HS-27A (cell line): ENCODE data around the gene COMMD4.
"Not testable (repeated sequence)": the region's sequence is repeated elsewhere in the genome, so short reads cannot be mapped to it uniquely, and the experiment has no call there.

Source experiments
- DNase-seq: peaks from one replicate; pipeline ENCODE4 v3.0.0-alpha.2; 2012; ENCODE audit warnings: low read depth, missing footprints

Gene COMMD4

GRCh38 chr15:75335705-75336355 lies at the start of gene COMMD4:
Gene COMMD4, plus strand, starts transcription at chr15:75336063. Its CDS starts 27 bp downstream, at chr15:75336090.
- peak; percentile 92 for DNase-seq

DNA sequence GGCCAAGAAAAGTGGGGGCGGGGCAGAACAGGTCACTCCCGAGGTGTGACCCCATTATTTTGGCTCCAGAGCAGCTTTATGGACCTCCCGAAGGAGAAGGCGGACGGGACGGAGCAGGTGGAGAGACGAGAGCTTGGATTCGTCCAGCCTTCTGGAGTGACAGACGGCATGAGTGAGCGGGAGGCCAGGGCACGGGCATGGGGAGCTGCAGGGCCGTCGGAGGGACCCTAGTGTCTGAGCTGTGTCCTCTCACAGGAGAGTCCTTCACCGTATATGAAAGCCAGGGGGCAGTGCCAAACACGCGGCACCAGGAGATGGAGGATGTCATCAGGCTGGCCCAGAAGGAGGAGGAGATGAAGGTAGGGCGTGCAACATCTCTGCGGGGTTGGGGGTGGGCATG lies 42.2 kb upstream of the COMMD4 start:
- DNase-seq = not testable (repeated sequence)

DNA sequence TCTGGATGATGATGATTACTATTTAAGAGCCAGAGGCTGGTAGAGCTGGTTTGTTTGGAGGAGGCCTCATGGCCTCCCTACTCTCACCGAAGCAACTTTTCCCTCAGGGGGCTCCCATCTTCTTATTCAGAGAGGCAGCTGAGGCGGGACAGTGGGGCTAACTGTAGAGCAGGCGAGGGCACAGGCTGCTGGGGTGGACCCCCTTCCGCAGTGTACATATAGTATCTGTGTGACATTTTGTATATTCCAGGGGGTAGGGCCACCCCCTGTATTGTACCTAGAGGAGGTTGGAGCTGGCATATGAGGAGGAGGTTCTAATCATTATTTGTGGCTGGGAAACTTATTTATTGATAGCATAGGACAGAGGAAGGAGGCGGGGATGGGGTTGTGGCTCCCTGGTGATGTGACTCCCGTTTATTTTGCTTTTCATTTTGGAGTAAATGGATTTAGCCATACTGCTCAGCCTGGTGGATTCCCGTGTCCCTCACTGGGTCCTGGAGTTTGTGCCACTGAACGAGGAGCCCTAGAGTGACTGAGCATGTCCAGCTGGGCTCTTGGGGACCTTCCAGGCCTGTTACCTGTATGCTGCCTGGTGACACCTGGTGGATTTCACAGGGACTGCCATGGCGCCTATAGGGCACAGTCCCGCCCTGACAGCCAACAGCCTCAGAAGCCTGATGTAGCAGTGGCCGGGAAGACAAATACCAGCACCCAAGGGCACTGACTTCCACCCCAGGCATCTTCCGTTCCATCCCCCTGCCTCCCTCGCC lies 37.1 kb upstream of the COMMD4 start:
- DNase-seq = not testable (repeated sequence)

DNA sequence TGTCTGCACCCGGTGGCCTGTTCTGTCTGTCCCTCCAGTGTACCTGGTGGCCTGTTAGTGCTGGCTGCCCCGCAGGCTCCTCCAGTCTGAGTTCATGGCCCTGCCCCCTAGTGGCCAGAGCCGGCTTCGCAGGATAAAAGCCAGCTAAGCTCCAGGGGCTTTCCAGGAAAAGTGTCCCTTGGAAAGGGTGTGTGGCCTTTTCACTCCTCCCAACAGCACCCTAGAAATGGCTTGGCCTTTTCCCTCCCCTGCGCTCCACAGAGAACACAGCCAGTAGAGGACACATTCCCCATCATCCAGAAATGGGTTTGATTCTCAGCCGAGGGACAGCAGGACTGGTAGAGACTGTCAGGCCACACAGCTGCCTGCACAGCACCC lies 36.6 kb upstream of the COMMD4 start:
- not testable (repeated sequence) for DNase-seq

- DNase-seq = not testable (repeated sequence)
These were observed 35.8 kb upstream of the COMMD4 start for GRCh38 chr15:75300026-75300425.

DNA sequence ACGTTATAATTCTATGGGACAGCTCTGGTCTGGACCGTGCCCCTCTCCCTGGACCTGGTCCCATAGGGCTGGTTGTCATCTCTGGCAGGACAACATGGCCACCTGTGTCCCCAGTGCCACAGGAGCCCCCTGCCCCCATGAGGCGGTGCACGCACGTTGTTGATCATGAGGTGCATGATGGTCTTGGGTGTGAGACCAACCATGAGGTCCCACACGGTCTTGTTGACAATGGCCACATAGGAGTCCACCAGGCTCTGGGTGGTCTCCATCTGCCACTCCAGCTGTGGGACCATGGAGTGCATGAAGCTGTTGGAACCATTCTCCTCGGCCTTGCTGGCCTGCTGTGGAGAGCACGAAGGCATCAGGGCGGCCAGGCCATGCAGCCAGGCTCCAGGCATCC lies 33.5 kb upstream of the COMMD4 start:
- DNase-seq = no peak

- not testable (repeated sequence) for DNase-seq
These were observed 33.1 kb upstream of the COMMD4 start for GRCh38 chr15:75302753-75303152.

GRCh38 chr15:75306188-75306587 lies 29.7 kb upstream of the COMMD4 start:
- DNase-seq = no peak

- DNase-seq = no peak
These were observed 28.0 kb upstream of the COMMD4 start for GRCh38 chr15:75307778-75308390.

DNA sequence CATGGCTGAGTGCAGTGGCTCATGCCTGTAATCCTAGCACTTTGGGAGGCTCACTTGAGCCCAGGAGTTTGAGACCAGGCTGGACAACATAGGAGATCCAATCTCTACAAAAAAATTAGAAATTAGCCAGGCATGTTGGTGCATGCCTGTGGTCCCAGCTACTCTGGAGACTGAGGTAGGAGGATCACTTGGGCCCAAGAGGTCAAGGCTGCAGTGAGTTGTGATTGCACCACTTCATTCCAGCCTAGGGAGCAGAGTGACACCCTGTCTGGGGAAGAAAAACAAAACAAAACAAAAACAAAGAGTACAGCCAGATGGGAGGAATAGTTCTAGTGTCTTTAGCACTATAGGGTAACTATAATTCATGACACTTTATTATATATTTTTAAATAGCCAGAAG lies 26.2 kb upstream of the COMMD4 start:
- DNase-seq = no peak

- DNase-seq = peak; percentile 60
These were observed 23.3 kb upstream of the COMMD4 start for GRCh38 chr15:75312548-75312947.

GRCh38 chr15:75313116-75313845 lies 22.6 kb upstream of the COMMD4 start:
- DNase-seq = no peak

DNA sequence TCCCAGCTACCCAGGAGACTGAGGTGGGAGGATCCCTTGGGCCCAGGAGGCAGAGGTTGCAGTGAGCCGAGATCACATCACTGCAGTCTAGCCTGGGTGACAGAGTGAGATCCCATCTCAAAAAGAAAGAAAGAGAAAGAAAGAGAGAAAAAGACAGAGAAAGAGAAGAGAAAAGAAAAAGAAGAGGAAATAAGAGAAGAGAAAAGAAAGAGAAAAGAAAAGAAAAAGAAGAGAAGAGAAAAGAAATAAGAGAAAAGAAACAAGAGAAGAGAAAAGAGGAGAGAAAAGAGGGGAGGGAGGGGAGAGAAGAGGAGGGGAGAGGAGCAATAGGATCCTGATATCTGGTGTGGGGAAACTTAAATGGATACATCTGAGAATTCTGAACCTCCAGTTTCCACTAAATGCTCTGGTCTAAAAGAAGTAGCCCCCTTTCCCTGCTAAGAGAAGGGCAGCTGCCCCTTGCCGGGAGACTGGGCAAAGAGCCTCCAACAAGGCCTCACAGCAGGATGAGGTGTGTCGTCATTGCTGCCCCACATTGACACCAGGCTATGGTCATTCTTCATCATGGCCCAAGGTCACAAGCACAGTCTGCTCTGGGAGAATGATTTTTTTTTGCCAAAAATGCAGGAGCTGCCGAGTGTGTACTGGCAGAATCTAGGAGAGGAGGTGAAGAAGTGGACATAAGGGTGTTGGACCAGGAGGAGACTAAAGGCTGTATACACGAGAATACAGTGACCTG lies 21.1 kb upstream of the COMMD4 start:
- DNase-seq = no peak

DNA sequence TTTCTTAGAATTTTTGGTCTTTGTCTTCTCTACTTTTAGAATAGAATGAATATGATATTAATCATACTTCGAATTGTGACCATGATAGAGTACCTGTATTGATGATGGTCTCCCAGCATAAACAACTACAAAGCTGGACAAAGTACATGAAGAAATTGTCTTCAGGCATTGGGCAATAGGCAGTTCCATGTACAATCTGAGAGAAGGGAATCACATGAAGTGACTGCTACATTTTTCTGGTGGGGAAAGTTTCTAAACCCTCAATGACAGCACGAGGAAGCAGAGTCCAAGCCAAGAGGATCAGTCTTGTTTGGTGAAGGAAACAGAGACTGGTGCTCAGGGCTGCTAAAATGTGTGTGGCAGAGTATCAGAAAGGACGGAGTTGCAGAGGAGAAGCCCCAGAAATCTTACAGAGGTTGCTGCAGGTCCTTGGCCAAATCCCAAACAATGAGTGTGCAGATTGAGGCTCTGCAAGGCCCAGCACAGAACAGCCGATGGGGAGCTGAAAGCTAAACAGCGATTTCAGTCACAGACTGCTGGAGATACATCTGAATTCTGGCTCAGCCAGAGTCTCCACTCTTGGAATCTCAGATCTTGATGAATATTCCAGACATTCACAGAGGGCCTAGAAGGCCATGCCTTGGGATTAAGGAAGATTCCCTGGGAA lies 16.5 kb upstream of the COMMD4 start:
- not testable (repeated sequence) for DNase-seq

- no peak for DNase-seq
These were observed 14.2 kb upstream of the COMMD4 start for GRCh38 chr15:75321711-75322110.

DNA sequence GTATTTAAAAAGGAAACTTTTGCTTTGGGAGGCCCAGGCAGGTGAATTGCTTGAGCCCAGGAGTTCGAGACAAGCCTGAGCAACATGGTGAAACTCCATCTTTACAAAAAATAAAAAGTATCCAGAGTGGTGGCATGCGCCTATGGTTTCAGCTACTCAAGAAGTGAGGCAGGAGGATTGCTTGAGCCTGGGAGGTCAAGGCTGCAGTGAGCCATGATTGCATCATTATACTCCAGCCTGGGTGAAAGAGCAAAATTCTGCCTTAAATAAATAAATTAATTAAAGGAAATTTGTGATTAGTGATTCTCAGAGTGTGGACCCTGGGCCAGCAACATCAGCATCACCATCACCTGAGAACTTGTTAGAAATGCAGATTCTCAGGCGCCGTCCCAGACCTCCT lies 9.9 kb upstream of the COMMD4 start:
- no peak for DNase-seq

DNA sequence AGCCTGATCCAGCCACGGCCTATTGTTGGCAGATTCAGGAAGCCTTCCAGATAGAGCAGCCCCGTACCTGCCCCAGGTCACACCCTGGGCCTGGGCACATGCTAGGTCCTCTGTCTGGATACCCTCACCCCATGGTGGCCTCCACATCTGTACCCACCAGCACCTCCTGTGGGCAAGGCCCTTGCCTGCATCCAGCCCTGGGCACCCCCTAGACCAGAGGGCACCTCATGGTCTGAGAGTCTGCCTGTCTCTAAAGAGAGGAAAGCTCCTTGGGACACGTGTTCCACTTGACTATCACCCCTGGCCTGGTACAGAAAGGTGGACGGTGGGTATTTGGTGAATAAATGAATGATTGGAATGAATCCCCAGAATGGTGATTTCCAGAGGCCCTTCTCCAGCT lies 8.9 kb upstream of the COMMD4 start:
- no peak for DNase-seq

DNA sequence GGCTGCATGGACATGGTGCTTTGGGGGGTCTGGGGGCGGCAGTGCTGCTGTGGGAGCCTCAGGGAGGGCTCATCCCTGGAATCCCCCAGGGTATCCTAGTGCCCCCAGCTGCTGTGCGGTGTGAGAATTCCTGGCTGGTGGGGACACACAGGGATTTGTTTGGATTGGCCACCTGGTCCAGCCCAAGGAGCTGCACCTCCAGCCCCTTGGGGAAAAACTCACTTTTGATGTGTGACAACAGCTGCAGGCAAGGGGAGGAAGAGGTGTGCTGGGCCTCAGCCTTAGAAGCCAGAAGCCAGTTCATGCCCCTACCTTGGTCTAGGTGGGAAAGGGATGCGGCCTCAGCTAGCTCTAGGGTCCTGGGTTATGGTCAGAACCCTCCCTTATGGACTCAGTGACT lies 8.4 kb upstream of the COMMD4 start:
- no peak for DNase-seq

DNA sequence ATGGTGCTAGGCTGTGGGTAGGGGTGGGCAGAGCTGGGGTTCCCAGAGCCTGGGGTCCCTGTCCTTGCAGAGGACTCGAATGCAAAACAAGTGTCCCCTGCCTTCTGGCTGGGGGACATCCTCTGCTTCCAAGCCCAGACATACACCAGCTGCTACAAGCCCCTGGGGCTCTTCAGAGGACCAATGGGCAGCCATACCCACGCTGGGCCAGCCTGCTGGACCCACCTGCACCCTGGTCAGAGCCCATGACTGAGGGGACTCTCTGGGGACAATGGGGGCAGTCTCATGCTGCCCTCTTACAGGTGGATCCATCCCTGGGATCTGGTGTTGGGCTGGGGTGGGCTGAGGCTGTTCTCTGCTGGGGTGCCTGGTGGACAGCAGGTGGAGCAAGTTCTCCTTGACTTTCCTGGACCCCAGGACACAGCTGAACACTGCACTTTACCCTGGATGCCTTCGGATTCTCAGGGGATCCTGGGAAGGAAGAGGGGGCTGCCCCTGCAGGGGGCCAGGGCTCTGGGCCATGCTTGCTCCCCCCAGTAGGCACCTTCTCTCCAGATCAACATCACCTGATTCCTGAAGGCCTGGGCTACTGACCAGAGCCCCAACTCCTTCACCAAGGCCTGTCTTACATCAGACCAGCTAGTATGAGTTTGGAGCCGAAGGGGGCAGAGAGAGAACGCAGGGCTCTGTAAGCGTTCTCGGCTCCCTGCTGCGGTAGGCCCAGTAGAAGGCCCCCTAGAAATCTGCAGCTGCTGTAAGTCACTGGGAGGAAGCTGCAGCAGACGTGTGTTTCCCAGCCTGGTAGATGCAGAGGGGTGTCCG lies 7.2 kb upstream of the COMMD4 start:
- DNase-seq = no peak

DNA sequence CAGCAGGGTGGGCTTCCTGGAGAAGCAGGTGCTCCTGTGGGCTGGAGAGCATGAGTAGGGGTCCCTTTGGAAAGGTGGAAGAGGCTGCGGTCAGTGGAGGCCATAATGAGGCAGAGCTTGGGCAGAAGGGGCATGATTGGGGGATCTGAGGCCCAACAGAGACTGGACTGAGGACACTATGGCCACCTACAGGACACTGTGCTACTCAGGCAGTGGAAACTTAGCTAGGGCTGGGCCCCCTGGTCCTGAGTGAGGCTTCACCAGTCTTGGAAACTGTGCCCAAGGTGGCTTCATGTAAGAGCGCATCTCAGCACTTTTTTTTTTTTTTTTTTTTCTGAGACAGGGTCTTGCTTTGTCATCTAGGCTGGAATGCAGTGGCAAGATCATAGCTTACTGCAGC lies 6.3 kb upstream of the COMMD4 start:
- no peak for DNase-seq
